ENCODE results near the gene DTYMK. TPM values are rescaled to one million over a fixed set of nuclear protein-coding genes. Genes with fewer than 3 reads are reported as not detected.

DTYMK gene
- total and polyA plus RNA-seq, 2 donors (not counting 3 experiments of a cell fraction or from before 2014, with no cell fraction given): 67.0 to 104 TPM

- DNase-seq (ENCODE audit: low read depth, low spot score): no peak
- POLR2A ChIA-PET: no interaction called here
- CTCF ChIA-PET: interaction anchor here (1.7 kb wide), 1 partner anchor 14 kb away, joined by 4 read pairs; no protein-coding TSS in a partner anchor
- Histone ChIP-seq H3K9me1 (replicated peaks; ENCODE audit: control insufficient read depth, extremely low read depth, insufficient read depth, low read length) (no peaks in the 10 kb centered on the region), H3K9me3 (replicated peaks; ENCODE audit: control insufficient read depth, insufficient read depth, low read length) (no peaks in the 10 kb centered on the region), H3K4me1 (ENCODE audit: control insufficient read depth, extremely low read depth, insufficient read depth, low read length) (peaks cover 13% of the 10 kb centered on the region), H4K20me1 (replicated peaks; ENCODE audit: control insufficient read depth, extremely low read depth, insufficient read depth, low read length) (no peaks in the 10 kb centered on the region), H3K4me3 (replicated peaks in 1 of 3; ENCODE audit: insufficient read depth in 1 of 3, low read depth in 1 of 3, low read length in 3 of 3) (no peak overlapping the region), H3K4me2 (ENCODE audit: insufficient read depth, low read length) (no peak overlapping the region), H3K79me2 (ENCODE audit: control insufficient read depth, insufficient read depth, low read length) (peaks cover 35% of the 10 kb centered on the region), H3K36me3 (ENCODE audit: control insufficient read depth in 2 of 2, extremely low read depth in 1 of 2, insufficient read depth in 2 of 2, low read length in 2 of 2) (peaks cover 3 to 20% of the 10 kb centered on the region in 2 experiments), H2AFZ (ENCODE audit: low read depth, low read length) (no peak overlapping the region), H3K27ac (ENCODE audit: insufficient read depth, low read depth, low read length) (no peak overlapping the region), H3K27me3 (ENCODE audit: control insufficient read depth in 2 of 2, insufficient read depth in 2 of 2, low read length in 2 of 2) (no peaks in the 10 kb centered on the region), H3K9ac (replicated peaks; ENCODE audit: extremely low read depth, insufficient read depth, low read length) (no peak overlapping the region)
- TF ChIP-seq JUN (IDR thresholded peaks at IDR 0.05; ENCODE audit: borderline replicate concordance, insufficient read depth, insufficient read length, low read depth): no peak
- dilution Hi-C loops (cut with MboI; ENCODE audit: extremely low pct_ligation_motif_present, low sequenced_read_pairs): no loop called here
- BruUV-seq (replicated peaks): no TSS peak
- no peak for FAIRE-seq
- intact Hi-C loops (cut with micrococcal nuclease): loop anchor here (5.0 kb wide), 1 partner anchor 43 kb away; the partner anchor contains the start of gene D2HGDH
These were observed 2.7 kb upstream of the DTYMK start for GRCh38 chr2:241689306-241689705.

DNA sequence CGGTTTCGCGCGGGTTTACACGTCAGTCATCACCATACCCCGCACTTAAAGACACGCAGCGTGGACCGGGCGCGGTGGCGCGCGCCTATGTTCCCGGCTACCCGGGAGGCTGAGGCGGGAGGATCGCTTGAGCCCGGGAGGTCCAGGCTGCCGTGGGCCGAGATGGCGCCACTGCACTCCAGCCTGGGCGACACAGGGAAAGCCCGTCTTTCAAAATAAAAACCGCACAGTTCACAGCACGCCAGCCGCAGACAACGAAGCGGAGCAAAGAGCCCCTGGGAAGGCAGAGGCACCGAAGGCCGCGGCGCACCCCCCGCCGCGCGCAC lies 328 bp downstream of the DTYMK start:
- Histone ChIP-seq H3K79me2 (ENCODE audit: control insufficient read depth, insufficient read depth, low read length) (peaks cover 48% of the 10 kb centered on the region), H3K9me1 (replicated peaks; ENCODE audit: control insufficient read depth, extremely low read depth, insufficient read depth, low read length) (no peaks in the 10 kb centered on the region), H3K4me3 (replicated peaks in 1 of 3; ENCODE audit: insufficient read depth in 1 of 3, low read depth in 1 of 3, low read length in 3 of 3) (peak overlapping the region; percentile 90 to 93 (median 92)), H3K4me2 (ENCODE audit: insufficient read depth, low read length) (peak overlapping the region; percentile 93), H3K9me3 (replicated peaks; ENCODE audit: control insufficient read depth, insufficient read depth, low read length) (no peaks in the 10 kb centered on the region), H4K20me1 (replicated peaks; ENCODE audit: control insufficient read depth, extremely low read depth, insufficient read depth, low read length) (no peaks in the 10 kb centered on the region), H3K36me3 (ENCODE audit: control insufficient read depth in 2 of 2, extremely low read depth in 1 of 2, insufficient read depth in 2 of 2, low read length in 2 of 2) (peaks cover 6 to 15% of the 10 kb centered on the region in 2 experiments), H3K4me1 (ENCODE audit: control insufficient read depth, extremely low read depth, insufficient read depth, low read length) (peaks cover 17% of the 10 kb centered on the region), H3K9ac (replicated peaks; ENCODE audit: extremely low read depth, insufficient read depth, low read length) (peak overlapping the region; percentile 71), H3K27ac (ENCODE audit: insufficient read depth, low read depth, low read length) (peak overlapping the region; percentile 71), H3K27me3 (ENCODE audit: control insufficient read depth in 2 of 2, insufficient read depth in 2 of 2, low read length in 2 of 2) (no peaks in the 10 kb centered on the region), H2AFZ (ENCODE audit: low read depth, low read length) (peak overlapping the region; percentile 93)
- POLR2A ChIA-PET: interaction anchor here (1.6 kb wide), 1 partner anchor 15 kb away, joined by 6 read pairs; the partner anchor contains the start of gene ING5
- DNase-seq (ENCODE audit: low read depth, low spot score) (no peak), FAIRE-seq (no peak)
- CTCF ChIA-PET: interaction anchor here (0.6 to 1.4 kb wide), 8 partner anchors 15 to 207 kb away, joined by 3 to 5 read pairs (median 4); partner anchors contain the start of genes D2HGDH and ING5
- TF ChIP-seq POLR2AphosphoS5 (IDR thresholded peaks at IDR 0.05; ENCODE audit: insufficient read depth, low read depth, low read length) (no peak), JUN (IDR thresholded peaks at IDR 0.05; ENCODE audit: borderline replicate concordance, insufficient read depth, insufficient read length, low read depth) (no peak), POLR2A (IDR thresholded peaks at IDR 0.05; ENCODE audit: low read depth, low read length) (no peak), FOS (IDR thresholded peaks at IDR 0.05; ENCODE audit: borderline replicate concordance, insufficient read depth, low read length) (no peak), GATA2 (IDR thresholded peaks at IDR 0.05; ENCODE audit: insufficient read depth, insufficient read length, low read depth, low read length) (no peak), EZH2 (IDR thresholded peaks at IDR 0.05; ENCODE audit: borderline replicate concordance, low read depth, low read length, severe bottlenecking) (no peak), MYC (IDR thresholded peaks at IDR 0.05; ENCODE audit: low read depth, low read length) (no peak)
- TF ChIP-seq, protein P1, sequence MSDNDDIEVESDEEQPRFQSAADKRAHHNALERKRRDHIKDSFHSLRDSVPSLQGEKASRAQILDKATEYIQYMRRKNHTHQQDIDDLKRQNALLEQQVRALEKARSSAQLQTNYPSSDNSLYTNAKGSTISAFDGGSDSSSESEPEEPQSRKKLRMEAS (IDR thresholded peaks at IDR 0.05; ENCODE audit: insufficient read depth, insufficient read length): no peak
- TF ChIP-seq, protein P2, sequence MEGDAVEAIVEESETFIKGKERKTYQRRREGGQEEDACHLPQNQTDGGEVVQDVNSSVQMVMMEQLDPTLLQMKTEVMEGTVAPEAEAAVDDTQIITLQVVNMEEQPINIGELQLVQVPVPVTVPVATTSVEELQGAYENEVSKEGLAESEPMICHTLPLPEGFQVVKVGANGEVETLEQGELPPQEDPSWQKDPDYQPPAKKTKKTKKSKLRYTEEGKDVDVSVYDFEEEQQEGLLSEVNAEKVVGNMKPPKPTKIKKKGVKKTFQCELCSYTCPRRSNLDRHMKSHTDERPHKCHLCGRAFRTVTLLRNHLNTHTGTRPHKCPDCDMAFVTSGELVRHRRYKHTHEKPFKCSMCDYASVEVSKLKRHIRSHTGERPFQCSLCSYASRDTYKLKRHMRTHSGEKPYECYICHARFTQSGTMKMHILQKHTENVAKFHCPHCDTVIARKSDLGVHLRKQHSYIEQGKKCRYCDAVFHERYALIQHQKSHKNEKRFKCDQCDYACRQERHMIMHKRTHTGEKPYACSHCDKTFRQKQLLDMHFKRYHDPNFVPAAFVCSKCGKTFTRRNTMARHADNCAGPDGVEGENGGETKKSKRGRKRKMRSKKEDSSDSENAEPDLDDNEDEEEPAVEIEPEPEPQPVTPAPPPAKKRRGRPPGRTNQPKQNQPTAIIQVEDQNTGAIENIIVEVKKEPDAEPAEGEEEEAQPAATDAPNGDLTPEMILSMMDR (IDR thresholded peaks at IDR 0.05; ENCODE audit: extremely low read depth in 1 of 2, insufficient read depth in 1 of 2, low read depth in 1 of 2, low read length in 2 of 2): no peak
- intact Hi-C loops (cut with micrococcal nuclease): loop anchor here (1.0 to 5.0 kb wide), 6 partner anchors 15 to 330 kb away; partner anchors contain the start of genes ATG4B, D2HGDH, FARP2 and THAP4
- BruUV-seq (replicated peaks): no TSS peak
- dilution Hi-C loops (cut with MboI; ENCODE audit: extremely low pct_ligation_motif_present, low sequenced_read_pairs): no loop called here
